Measurements from ENCODE around the gene GMPS. TPM values are rescaled to one million over a fixed set of nuclear protein-coding genes. Genes with fewer than 3 reads are reported as not detected.

Gene GMPS
- total and polyA plus RNA-seq, 2 donors (not counting 3 experiments of a cell fraction or from before 2014, with no cell fraction given), result 18.7 to 67.5 TPM

- H3K4me1 ChIP-seq (ENCODE audit: control insufficient read depth, extremely low read depth, insufficient read depth, low read length), result no peaks in the 10 kb centered on the region
- intact Hi-C loops (cut with micrococcal nuclease) (no loop called here), dilution Hi-C loops (cut with MboI; ENCODE audit: extremely low pct_ligation_motif_present, low sequenced_read_pairs) (no loop called here)
- ChIA-PET POLR2A (no interaction called here), CTCF (no interaction called here)
- no peak overlapping the region for H3K27ac ChIP-seq (ENCODE audit: insufficient read depth, low read depth, low read length)
- no peaks in the 10 kb centered on the region for H3K36me3 ChIP-seq (ENCODE audit: control insufficient read depth in 2 of 2, extremely low read depth in 1 of 2, insufficient read depth in 2 of 2, low read length in 2 of 2)
- H3K79me2 ChIP-seq (ENCODE audit: control insufficient read depth, insufficient read depth, low read length), result no peaks in the 10 kb centered on the region
- no peak overlapping the region for H3K4me3 ChIP-seq (replicated peaks in 1 of 3; ENCODE audit: insufficient read depth in 1 of 3, low read depth in 1 of 3, low read length in 3 of 3)
- no peak overlapping the region for H3K9ac ChIP-seq (replicated peaks; ENCODE audit: extremely low read depth, insufficient read depth, low read length)
- no TSS peak for BruUV-seq (replicated peaks)
- H3K27me3 ChIP-seq (ENCODE audit: control insufficient read depth in 2 of 2, insufficient read depth in 2 of 2, low read length in 2 of 2), result no peaks in the 10 kb centered on the region
- no peak for DNase-seq (ENCODE audit: low read depth, low spot score)
- FAIRE-seq, result no peak
- no peaks in the 10 kb centered on the region for H3K9me1 ChIP-seq (replicated peaks; ENCODE audit: control insufficient read depth, extremely low read depth, insufficient read depth, low read length)
- H4K20me1 ChIP-seq (replicated peaks; ENCODE audit: control insufficient read depth, extremely low read depth, insufficient read depth, low read length), result no peaks in the 10 kb centered on the region
- H2AFZ ChIP-seq (ENCODE audit: low read depth, low read length), result no peak overlapping the region
- no peaks in the 10 kb centered on the region for H3K9me3 ChIP-seq (replicated peaks; ENCODE audit: control insufficient read depth, insufficient read depth, low read length)
- TF ChIP-seq CTCF (IDR thresholded peaks at IDR 0.05; ENCODE audit: extremely low read depth in 1 of 2, insufficient read depth in 1 of 2, low read depth in 1 of 2, low read length in 2 of 2) (no peak), GATA2 (IDR thresholded peaks at IDR 0.05; ENCODE audit: insufficient read depth, insufficient read length, low read depth, low read length) (no peak), MYC (IDR thresholded peaks at IDR 0.05; ENCODE audit: low read depth, low read length) (no peak), POLR2A (IDR thresholded peaks at IDR 0.05; ENCODE audit: low read depth, low read length) (no peak), MAX (IDR thresholded peaks at IDR 0.05; ENCODE audit: insufficient read depth, insufficient read length) (no peak), JUN (IDR thresholded peaks at IDR 0.05; ENCODE audit: borderline replicate concordance, insufficient read depth, insufficient read length, low read depth) (no peak), EZH2 (IDR thresholded peaks at IDR 0.05; ENCODE audit: borderline replicate concordance, low read depth, low read length, severe bottlenecking) (no peak), POLR2AphosphoS5 (IDR thresholded peaks at IDR 0.05; ENCODE audit: insufficient read depth, low read depth, low read length) (no peak), FOS (IDR thresholded peaks at IDR 0.05; ENCODE audit: borderline replicate concordance, insufficient read depth, low read length) (no peak)
- no peak overlapping the region for H3K4me2 ChIP-seq (ENCODE audit: insufficient read depth, low read length)
Measured at GRCh38 chr3:155970398-155970797, 99.9 kb downstream of the GMPS start.
